ENCODE results near the gene NLGN3.
"Not testable (repeated sequence)": the region's sequence is repeated elsewhere in the genome, so short reads cannot be mapped to it uniquely, and the experiment has no call there.

The NLGN3 gene

GRCh38 chrX:71171110-71171801 is 26.6 kb downstream of the NLGN3 start:
- no peak overlapping the region for H3K9ac ChIP-seq (ENCODE audit: low read depth, low read length)

DNA sequence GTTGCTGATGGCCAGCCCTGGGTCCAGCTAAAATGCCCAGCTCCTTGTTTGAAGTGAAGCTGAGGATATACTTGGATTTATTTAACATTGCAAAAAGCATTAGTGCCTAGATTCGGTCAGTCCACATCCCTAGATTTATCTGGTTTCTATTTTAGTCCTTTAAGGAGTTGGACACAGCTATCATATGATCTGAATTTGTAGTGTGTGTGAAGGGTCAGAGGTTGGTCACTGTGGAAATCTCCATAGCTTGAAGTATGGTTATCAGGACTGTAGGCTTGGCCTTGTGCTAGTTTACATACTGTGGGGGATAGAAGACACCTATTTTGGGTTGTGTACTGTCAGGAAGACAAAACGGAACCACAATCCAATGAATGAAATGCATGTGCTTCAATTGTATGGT is 28.8 kb downstream of the NLGN3 start:
- no peak overlapping the region for H3K9ac ChIP-seq (ENCODE audit: low read depth, low read length)
- H3K4me1 ChIP-seq (ENCODE audit: insufficient read depth, low read length), result peaks cover 7% of the 10 kb centered on the region
- H3K36me3 ChIP-seq (ENCODE audit: insufficient read depth, low read length), result no peaks in the 10 kb centered on the region; the same call in 1 of the 2 replicates
- no peaks in the 10 kb centered on the region for H3K9me3 ChIP-seq (ENCODE audit: control insufficient read depth, insufficient read depth, low read length)

More at GRCh38 chrX:71171110-71171801, 26.6 kb downstream of the NLGN3 start:
- H3K9me3 ChIP-seq (ENCODE audit: control insufficient read depth, insufficient read depth, low read length), result no peaks in the 10 kb centered on the region
- peaks cover 7% of the 10 kb centered on the region for H3K4me1 ChIP-seq (ENCODE audit: insufficient read depth, low read length)
- no peaks in the 10 kb centered on the region; the same call in 1 of the 2 replicates for H3K36me3 ChIP-seq (ENCODE audit: insufficient read depth, low read length)

DNA sequence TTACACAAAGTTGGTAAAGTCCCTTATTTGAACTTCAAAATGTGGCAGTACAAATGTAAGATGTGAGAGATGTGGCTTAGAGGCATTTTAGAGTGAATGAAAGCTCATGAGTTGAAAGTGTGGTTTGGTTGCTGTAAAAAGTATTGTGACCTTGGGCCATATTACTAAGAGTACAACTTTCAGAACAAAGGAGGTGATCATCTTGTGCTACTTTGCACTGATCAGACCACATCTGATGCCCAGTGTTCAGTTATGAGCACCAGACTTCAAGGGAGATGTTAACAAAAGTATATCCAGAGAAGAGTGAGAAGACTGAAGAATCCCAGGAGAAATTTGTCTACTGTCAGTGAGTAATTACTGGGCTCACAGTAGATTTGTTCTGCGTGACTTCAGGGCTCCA is 30.2 kb downstream of the NLGN3 start:
- Histone ChIP-seq H3K9ac (ENCODE audit: low read depth, low read length) (no peak overlapping the region), H3K36me3 (ENCODE audit: insufficient read depth, low read length) (no peaks in the 10 kb centered on the region; the same call in 1 of the 2 replicates), H3K9me3 (ENCODE audit: control insufficient read depth, insufficient read depth, low read length) (no peaks in the 10 kb centered on the region), H3K4me1 (ENCODE audit: insufficient read depth, low read length) (peaks cover 7% of the 10 kb centered on the region)

GRCh38 chrX:71175531-71175930 is 30.9 kb downstream of the NLGN3 start:
- Histone ChIP-seq H3K9ac (ENCODE audit: low read depth, low read length) (no peak overlapping the region), H3K9me3 (ENCODE audit: control insufficient read depth, insufficient read depth, low read length) (no peaks in the 10 kb centered on the region), H3K4me1 (ENCODE audit: insufficient read depth, low read length) (peaks cover 3% of the 10 kb centered on the region), H3K36me3 (ENCODE audit: insufficient read depth, low read length) (no peaks in the 10 kb centered on the region; the same call in 1 of the 2 replicates)

GRCh38 chrX:71177327-71177726 is 32.7 kb downstream of the NLGN3 start:
- H3K9ac ChIP-seq (ENCODE audit: low read depth, low read length), result no peak overlapping the region
- H3K9me3 ChIP-seq (ENCODE audit: control insufficient read depth, insufficient read depth, low read length), result no peaks in the 10 kb centered on the region
- H3K36me3 ChIP-seq (ENCODE audit: insufficient read depth, low read length), result no peaks in the 10 kb centered on the region; the same call in 1 of the 2 replicates
- no peaks in the 10 kb centered on the region; the same call in 1 of the 2 replicates for H3K4me1 ChIP-seq (ENCODE audit: insufficient read depth, low read length)

- H3K9ac ChIP-seq (ENCODE audit: low read depth, low read length), result no peak overlapping the region
- no peaks in the 10 kb centered on the region for H3K9me3 ChIP-seq (ENCODE audit: control insufficient read depth, insufficient read depth, low read length)
- peaks cover 15% of the 10 kb centered on the region for H3K4me1 ChIP-seq (ENCODE audit: insufficient read depth, low read length)
- no peaks in the 10 kb centered on the region for H3K36me3 ChIP-seq (ENCODE audit: insufficient read depth, low read length)
These were observed 34.3 kb downstream of the NLGN3 start for GRCh38 chrX:71178908-71179307.

- H3K9ac ChIP-seq (ENCODE audit: low read depth, low read length); H3K9me3 ChIP-seq (ENCODE audit: control insufficient read depth, insufficient read depth, low read length); H3K36me3 ChIP-seq (ENCODE audit: insufficient read depth, low read length): not testable (repeated sequence)
- H3K4me1 ChIP-seq (ENCODE audit: insufficient read depth, low read length), result peaks cover 21% of the 10 kb centered on the region
These were observed 36.1 kb downstream of the NLGN3 start for GRCh38 chrX:71180579-71181265.

- Histone ChIP-seq H3K9me3 (ENCODE audit: control insufficient read depth, insufficient read depth, low read length) (no peaks in the 10 kb centered on the region), H3K9ac (ENCODE audit: low read depth, low read length) (peak overlapping the region; percentile 99), H3K36me3 (ENCODE audit: insufficient read depth, low read length) (no peaks in the 10 kb centered on the region), H3K4me1 (ENCODE audit: insufficient read depth, low read length) (peaks cover 21% of the 10 kb centered on the region)
These were observed 36.9 kb downstream of the NLGN3 start for GRCh38 chrX:71181558-71181909.

GRCh38 chrX:71181910-71182799 is 37.5 kb downstream of the NLGN3 start:
- Histone ChIP-seq H3K4me1 (ENCODE audit: insufficient read depth, low read length) (peaks cover 21% of the 10 kb centered on the region), H3K9me3 (ENCODE audit: control insufficient read depth, insufficient read depth, low read length) (no peaks in the 10 kb centered on the region), H3K36me3 (ENCODE audit: insufficient read depth, low read length) (no peaks in the 10 kb centered on the region), H3K9ac (ENCODE audit: low read depth, low read length) (peak overlapping the region; percentile 99)

- Histone ChIP-seq H3K9me3 (ENCODE audit: control insufficient read depth, insufficient read depth, low read length) (no peaks in the 10 kb centered on the region), H3K36me3 (ENCODE audit: insufficient read depth, low read length) (no peaks in the 10 kb centered on the region), H3K4me1 (ENCODE audit: insufficient read depth, low read length) (peaks cover 21% of the 10 kb centered on the region), H3K9ac (ENCODE audit: low read depth, low read length) (peak overlapping the region; percentile 63)
These were observed 38.2 kb downstream of the NLGN3 start for GRCh38 chrX:71182871-71183270.

GRCh38 chrX:71183341-71183740 is 38.7 kb downstream of the NLGN3 start:
- Histone ChIP-seq H3K9ac (ENCODE audit: low read depth, low read length) (peak overlapping the region; percentile 63), H3K4me1 (ENCODE audit: insufficient read depth, low read length) (peaks cover 21% of the 10 kb centered on the region), H3K36me3 (ENCODE audit: insufficient read depth, low read length) (no peaks in the 10 kb centered on the region), H3K9me3 (ENCODE audit: control insufficient read depth, insufficient read depth, low read length) (no peaks in the 10 kb centered on the region)

- no peak overlapping the region for H3K9ac ChIP-seq (ENCODE audit: low read depth, low read length)
- peaks cover 21% of the 10 kb centered on the region for H3K4me1 ChIP-seq (ENCODE audit: insufficient read depth, low read length)
- no peaks in the 10 kb centered on the region for H3K36me3 ChIP-seq (ENCODE audit: insufficient read depth, low read length)
- H3K9me3 ChIP-seq (ENCODE audit: control insufficient read depth, insufficient read depth, low read length), result no peaks in the 10 kb centered on the region
These were observed 39.5 kb downstream of the NLGN3 start for GRCh38 chrX:71184092-71184491.

DNA sequence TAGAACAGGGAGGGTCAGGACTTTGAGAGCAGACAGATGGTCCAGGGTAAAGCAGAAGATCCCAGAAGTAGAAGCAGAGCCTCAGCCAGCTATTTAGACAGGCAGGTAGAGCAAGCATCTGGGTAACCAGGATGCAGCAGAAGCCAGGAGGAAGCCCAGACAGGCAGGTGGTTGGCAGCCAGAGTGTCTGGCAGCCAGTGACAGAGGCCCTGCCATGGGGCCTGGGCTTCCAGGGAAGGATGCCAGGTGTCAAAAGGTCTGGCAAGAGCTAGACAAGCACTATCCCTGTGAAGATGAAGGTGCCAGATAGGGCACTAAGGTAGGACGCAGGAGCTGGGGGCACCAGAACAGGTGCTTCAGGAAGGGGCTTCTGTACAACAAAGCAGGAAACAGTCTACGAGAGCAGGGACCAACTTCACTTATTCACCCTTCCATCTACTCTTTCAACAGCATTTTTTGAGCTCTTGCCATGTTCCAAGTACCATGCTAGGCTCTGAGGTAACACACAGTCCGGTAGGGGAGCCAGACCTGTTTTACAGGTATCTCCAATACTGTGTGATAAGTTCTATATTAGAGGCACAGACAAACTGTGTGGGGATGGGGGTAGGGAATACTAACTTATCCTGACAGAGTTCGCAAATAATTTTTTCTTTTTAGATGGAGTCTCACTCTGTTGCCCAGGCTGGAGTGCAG is 40.3 kb downstream of the NLGN3 start:
- Histone ChIP-seq H3K9ac (ENCODE audit: low read depth, low read length) (no peak overlapping the region), H3K36me3 (ENCODE audit: insufficient read depth, low read length) (no peaks in the 10 kb centered on the region), H3K4me1 (ENCODE audit: insufficient read depth, low read length) (peaks cover 21% of the 10 kb centered on the region), H3K9me3 (ENCODE audit: control insufficient read depth, insufficient read depth, low read length) (no peaks in the 10 kb centered on the region)

GRCh38 chrX:71191248-71191647 is 46.6 kb downstream of the NLGN3 start:
- H3K36me3 ChIP-seq (ENCODE audit: insufficient read depth, low read length), result no peaks in the 10 kb centered on the region
- no peaks in the 10 kb centered on the region for H3K9me3 ChIP-seq (ENCODE audit: control insufficient read depth, insufficient read depth, low read length)
- H3K9ac ChIP-seq (ENCODE audit: low read depth, low read length), result no peak overlapping the region
- H3K4me1 ChIP-seq (ENCODE audit: insufficient read depth, low read length), result peaks cover 18% of the 10 kb centered on the region
